Right renal cortex interstitium (tissue), 3 donors: ENCODE measurements around the gene SMG5. TPM values are rescaled to one million over a fixed set of nuclear protein-coding genes. Genes with fewer than 3 reads are reported as not detected.

Experiments
- DNase-seq, 3 donors: peaks; one replicate each; pipeline ENCODE4 v3.0.0-alpha.2; 2013; ENCODE audit warnings: low read depth in 3 of 3, low spot score in 2 of 3
- polyA plus RNA-seq, 3 donors: library from polyadenylated mRNA; unstranded; fragments of 120-200 nt; gene quantifications; one replicate each; pipeline ENCODE4 v1.2.1, GENCODE V29; 2013; ENCODE audit not compliant: insufficient read length in 3 of 3

SMG5 gene
- polyA plus RNA-seq, 3 donors, result 55.0 to 58.3 (median 57.6) TPM

- no peak for DNase-seq
These were observed 739 bp downstream of the SMG5 start for GRCh38 chr1:156281693-156282478.

GRCh38 chr1:156281281-156281680 lies 1.3 kb downstream of the SMG5 start:
- DNase-seq, result no peak

- no peak for DNase-seq
These were observed 2.8 kb downstream of the SMG5 start for GRCh38 chr1:156279837-156280236.

GRCh38 chr1:156276966-156277381 lies 5.7 kb downstream of the SMG5 start:
- DNase-seq, result no peak

- no peak for DNase-seq
These were observed 6.1 kb downstream of the SMG5 start for GRCh38 chr1:156276532-156276931.

- DNase-seq, result no peak
These were observed 12.3 kb downstream of the SMG5 start for GRCh38 chr1:156270314-156270713.

- DNase-seq, result no peak
These were observed 14.3 kb downstream of the SMG5 start for GRCh38 chr1:156268336-156268735.

- DNase-seq, result no peak
These were observed 16.6 kb downstream of the SMG5 start for GRCh38 chr1:156266051-156266450.

GRCh38 chr1:156263288-156263655 lies 19.4 kb downstream of the SMG5 start:
- no peak for DNase-seq

- no peak for DNase-seq
These were observed 20.0 kb downstream of the SMG5 start for GRCh38 chr1:156262461-156263287.

- no peak for DNase-seq
These were observed 21.7 kb downstream of the SMG5 start for GRCh38 chr1:156260896-156261295.

- no peak for DNase-seq
These were observed 22.8 kb downstream of the SMG5 start for GRCh38 chr1:156259805-156260204.

- no peak for DNase-seq
These were observed 23.8 kb downstream of the SMG5 start for GRCh38 chr1:156258859-156259258.

- no peak for DNase-seq
These were observed 24.9 kb downstream of the SMG5 start for GRCh38 chr1:156257711-156258110.

GRCh38 chr1:156253634-156254033 lies 29.0 kb downstream of the SMG5 start:
- no peak for DNase-seq

GRCh38 chr1:156251527-156251926 lies 31.1 kb downstream of the SMG5 start:
- DNase-seq, result no peak

- no peak for DNase-seq
These were observed 33.0 kb downstream of the SMG5 start for GRCh38 chr1:156249593-156249992.

- DNase-seq, result no peak
These were observed 34.3 kb downstream of the SMG5 start for GRCh38 chr1:156248323-156248683.

GRCh38 chr1:156247460-156248322 lies 34.9 kb downstream of the SMG5 start, which contains the start of gene PAQR6:
Gene PAQR6, minus strand, starts transcription at chr1:156248056. Its CDS starts 1,325 bp downstream, at chr1:156246731.
- no peak for DNase-seq

- DNase-seq, result no peak
These were observed 35.7 kb downstream of the SMG5 start for GRCh38 chr1:156246781-156247459.
